Measurements from ENCODE around the gene MND1. TPM values are rescaled to one million over a fixed set of nuclear protein-coding genes. Genes with fewer than 3 reads are reported as not detected.

The MND1 gene
- total RNA-seq, 1 experiment from 2014 or later, result 35.7 TPM

DNA sequence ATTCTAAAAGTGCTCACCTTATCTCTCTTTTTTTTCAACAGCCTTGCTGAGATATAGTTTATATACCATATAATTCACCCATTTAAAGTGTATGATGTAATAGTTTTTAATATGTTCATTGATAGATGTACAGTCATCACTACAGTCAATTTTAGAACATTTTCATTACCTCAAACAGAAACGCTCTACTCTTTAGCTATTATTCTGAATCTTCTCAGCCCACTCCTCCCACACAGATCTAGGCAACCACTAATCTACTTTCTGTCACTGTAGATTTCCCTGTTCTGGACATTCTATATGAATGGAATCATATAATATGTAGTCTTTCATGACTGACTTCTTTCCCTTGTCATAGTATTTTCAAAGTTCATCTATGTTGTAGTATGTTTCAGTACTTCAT, 22.6 kb downstream of the MND1 start:
- Histone ChIP-seq H3K27me3 (no peaks in the 10 kb centered on the region), H3K9me3 (replicated peaks) (peaks cover 4% of the 10 kb centered on the region; the same call in 1 of the 2 replicates), H3K4me1 (peaks cover 5% of the 10 kb centered on the region; the same call in 1 of the 2 replicates), H3K27ac (no peak overlapping the region), H3K36me3 (peaks cover 39% of the 10 kb centered on the region), H3K4me3 (no peak overlapping the region)
- DNase-seq, result no peak

DNA sequence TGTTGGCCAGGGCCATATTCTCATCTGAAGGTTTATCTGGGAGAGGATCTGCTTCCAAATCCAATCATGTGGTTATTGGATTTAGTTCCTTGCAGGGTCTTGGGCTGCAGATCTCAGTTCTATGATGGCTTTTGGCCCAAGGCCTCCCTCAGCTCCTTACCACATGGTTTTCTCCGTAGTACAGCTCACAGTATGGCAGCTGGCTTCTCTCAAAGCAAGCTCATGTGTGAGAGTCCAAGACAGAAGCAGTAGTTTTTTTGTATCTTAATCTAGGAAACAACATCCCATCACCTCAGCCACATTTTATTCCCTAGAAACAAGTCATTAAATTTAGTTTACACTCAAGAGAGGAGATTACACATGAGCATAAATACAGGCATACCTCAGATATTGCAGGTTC, 24.5 kb downstream of the MND1 start:
- no peak for DNase-seq
- Histone ChIP-seq H3K36me3 (peaks cover 34% of the 10 kb centered on the region), H3K9me3 (replicated peaks) (peaks cover 4% of the 10 kb centered on the region), H3K4me1 (no peaks in the 10 kb centered on the region), H3K27ac (no peak overlapping the region), H3K27me3 (no peaks in the 10 kb centered on the region), H3K4me3 (no peak overlapping the region)

DNA sequence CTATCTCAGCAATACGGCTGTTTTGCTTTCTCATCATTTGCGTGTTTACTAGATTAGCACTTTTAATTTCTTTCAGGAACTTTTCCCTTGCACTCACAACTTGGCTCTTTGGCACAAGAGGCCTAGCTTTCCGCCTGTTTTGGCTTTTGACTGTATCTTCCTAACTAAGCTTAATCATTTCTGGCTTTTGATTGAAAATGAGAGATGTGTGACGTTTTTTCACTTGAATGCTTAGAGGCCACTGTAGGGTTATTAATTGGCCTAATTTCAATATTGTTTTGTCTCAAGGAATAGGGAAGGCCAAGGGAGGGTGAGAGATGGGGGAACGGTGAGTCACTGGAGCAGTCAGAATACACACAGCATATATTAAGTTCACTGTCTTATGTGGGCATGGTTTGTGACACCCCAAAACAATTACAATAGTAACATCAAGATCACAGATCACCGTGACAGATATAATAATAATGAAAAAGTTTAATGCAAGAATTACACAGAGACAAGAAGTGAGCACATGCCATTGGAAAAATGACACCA, 27.3 kb downstream of the MND1 start:
- DNase-seq, result no peak
- peaks cover 30% of the 10 kb centered on the region for H3K36me3 ChIP-seq
- H3K9me3 ChIP-seq (replicated peaks), result no peaks in the 10 kb centered on the region; the same call in 1 of the 2 replicates
- H3K27me3 ChIP-seq, result no peaks in the 10 kb centered on the region
- H3K4me3 ChIP-seq, result no peak overlapping the region
- H3K27ac ChIP-seq, result no peak overlapping the region
- H3K4me1 ChIP-seq, result no peaks in the 10 kb centered on the region

DNA sequence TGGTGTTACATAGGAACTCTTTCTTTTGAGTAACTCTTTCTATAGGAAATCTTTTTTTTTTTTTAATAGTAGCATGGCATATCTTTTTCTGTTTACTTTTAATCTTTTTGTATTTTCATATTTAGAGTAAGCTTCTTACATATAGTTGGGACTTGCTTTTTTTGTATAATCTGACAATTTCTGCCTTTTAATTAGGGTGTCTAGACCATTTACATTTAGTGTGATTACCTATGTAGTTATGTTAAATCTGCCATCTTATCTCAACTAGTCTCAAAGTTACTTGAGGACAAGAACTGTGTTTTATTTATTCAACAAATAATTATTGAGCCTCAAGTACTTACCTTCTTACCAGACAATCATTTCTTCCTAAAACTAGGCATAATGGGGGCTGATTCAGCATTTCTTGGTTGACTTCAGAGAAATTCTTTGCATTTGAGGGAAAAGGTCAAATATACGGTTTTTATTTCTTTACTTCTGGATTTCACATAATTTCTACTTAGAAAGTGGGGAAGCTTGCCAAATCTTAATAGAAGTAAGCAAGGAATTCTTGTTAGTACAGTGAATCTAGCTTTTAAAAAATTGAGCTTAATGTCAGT, 28.6 kb downstream of the MND1 start:
- no peak overlapping the region for H3K27ac ChIP-seq
- H3K4me3 ChIP-seq, result no peak overlapping the region
- H3K9me3 ChIP-seq (replicated peaks), result no peaks in the 10 kb centered on the region; the same call in 1 of the 2 replicates
- no peaks in the 10 kb centered on the region for H3K4me1 ChIP-seq
- no peak for DNase-seq
- H3K27me3 ChIP-seq, result no peaks in the 10 kb centered on the region
- peaks cover 29% of the 10 kb centered on the region for H3K36me3 ChIP-seq

DNA sequence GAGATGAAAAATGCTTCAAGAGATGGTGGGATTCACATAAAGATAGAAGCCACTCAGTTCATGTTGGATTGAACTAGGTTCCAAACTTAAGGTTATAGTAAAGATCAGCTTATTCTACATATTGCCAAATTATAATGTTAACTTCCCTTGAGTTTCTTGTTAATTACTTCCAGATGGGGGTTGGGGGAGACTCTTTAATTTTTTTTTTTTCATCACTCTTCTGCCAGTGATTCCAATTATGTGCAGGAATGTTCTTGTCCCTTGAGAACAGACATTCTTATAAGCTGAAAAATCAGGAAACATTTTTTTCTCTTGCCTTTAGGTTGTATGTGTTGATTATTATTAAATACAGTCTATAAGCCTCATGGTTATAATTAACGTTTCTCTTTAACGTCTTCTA, 30.0 kb downstream of the MND1 start:
- Histone ChIP-seq H3K27me3 (no peaks in the 10 kb centered on the region), H3K27ac (no peak overlapping the region), H3K9me3 (replicated peaks) (no peaks in the 10 kb centered on the region; the same call in 1 of the 2 replicates), H3K4me3 (no peak overlapping the region), H3K4me1 (no peaks in the 10 kb centered on the region; the same call in 1 of the 2 replicates), H3K36me3 (peaks cover 20% of the 10 kb centered on the region)
- DNase-seq, result no peak

DNA sequence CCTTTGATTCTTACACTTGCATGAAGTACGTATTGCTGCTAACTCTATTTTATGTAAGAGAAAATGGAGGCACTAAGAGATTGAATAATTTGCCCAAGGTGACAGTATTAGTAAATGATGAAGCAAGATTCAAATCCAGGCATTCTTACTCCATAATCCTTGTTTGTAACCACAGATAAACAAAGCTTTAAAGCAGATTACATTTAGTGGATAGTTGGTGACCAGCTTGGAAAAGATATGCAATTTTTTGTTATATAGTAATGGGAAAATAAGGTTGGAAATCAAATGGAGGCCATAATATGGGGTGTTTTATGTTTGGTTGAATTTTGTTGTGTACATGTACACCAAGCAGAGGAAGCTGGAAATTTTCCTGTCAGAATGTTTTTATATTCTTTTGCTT, 30.8 kb downstream of the MND1 start:
- no peak for DNase-seq
- Histone ChIP-seq H3K9me3 (replicated peaks) (no peaks in the 10 kb centered on the region; the same call in 1 of the 2 replicates), H3K4me3 (no peak overlapping the region), H3K4me1 (no peaks in the 10 kb centered on the region; the same call in 1 of the 2 replicates), H3K27me3 (no peaks in the 10 kb centered on the region), H3K27ac (no peak overlapping the region), H3K36me3 (peaks cover 12% of the 10 kb centered on the region)

DNA sequence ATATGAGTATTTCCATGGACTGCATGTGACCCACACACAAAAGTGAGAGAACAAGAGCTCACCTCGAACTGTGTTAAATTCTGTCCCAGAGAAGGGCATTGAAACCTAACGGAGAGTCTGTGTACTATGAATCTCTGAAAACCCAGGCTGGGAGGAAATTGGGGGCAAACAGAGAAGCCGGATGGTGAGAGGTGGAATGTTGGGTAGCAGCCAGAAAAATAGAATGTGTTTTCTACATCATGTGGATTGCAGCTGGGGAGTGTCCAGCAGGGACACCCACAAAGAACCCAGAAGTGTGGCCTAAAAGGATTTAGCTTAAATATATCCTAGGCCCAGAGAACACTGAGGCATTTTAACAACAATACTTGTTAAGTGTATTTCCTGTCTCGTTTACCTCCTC, 38.6 kb downstream of the MND1 start:
- Histone ChIP-seq H3K27me3 (no peaks in the 10 kb centered on the region), H3K4me3 (no peak overlapping the region), H3K9me3 (replicated peaks) (no peaks in the 10 kb centered on the region), H3K27ac (no peak overlapping the region), H3K36me3 (peaks cover 3% of the 10 kb centered on the region; the same call in 1 of the 2 replicates), H3K4me1 (peaks cover 5% of the 10 kb centered on the region)
- peak; percentile 9 to 43 for DNase-seq

DNA sequence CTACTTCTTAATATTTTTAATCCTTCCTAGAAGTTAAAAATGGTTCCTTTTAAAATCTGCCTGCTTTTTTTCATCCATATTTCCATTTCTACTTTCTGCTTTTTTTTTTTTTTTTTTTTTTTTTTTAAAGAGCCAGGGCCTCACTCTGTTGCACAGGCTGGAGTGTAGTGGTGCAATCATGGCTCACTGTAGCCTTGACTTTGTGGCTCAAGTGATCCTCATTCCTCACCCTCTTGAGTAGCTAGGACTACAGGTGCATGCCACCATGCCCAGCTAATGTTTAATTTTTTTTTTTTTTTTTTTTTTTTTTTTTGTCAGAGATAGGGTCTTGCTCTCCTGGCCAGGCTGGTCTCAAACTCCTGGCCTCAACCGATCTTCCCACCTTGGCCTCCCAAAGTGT, 39.7 kb downstream of the MND1 start:
- peaks cover 3% of the 10 kb centered on the region; the same call in 1 of the 2 replicates for H3K36me3 ChIP-seq

DNA sequence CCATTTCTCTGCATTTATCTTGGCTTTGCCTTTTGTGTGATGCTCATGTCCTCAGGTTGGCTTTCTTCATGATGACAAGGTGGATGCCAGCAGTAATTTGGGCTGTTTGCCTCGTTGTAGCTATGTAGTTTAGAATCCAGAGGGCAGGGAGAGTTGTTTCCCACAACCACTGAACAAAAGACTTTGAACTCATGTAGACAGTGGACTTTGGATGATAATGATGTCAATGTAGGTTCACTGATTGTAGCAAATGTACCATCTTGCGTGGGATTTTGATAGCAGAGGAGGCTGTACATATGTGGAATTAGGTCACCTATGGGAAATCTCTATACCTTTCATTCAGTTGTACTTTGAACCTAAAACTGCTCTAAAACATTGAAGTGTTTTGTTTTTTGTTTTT, 41.3 kb downstream of the MND1 start:
- H3K27me3 ChIP-seq, result no peaks in the 10 kb centered on the region
- no peak for DNase-seq
- H3K9me3 ChIP-seq (replicated peaks), result no peaks in the 10 kb centered on the region
- H3K27ac ChIP-seq, result no peak overlapping the region
- H3K4me1 ChIP-seq, result peaks cover 5% of the 10 kb centered on the region; the same call in 1 of the 2 replicates
- peaks cover 3% of the 10 kb centered on the region; the same call in 1 of the 2 replicates for H3K36me3 ChIP-seq
- no peak overlapping the region for H3K4me3 ChIP-seq

More for the DNA sequence above, 39.7 kb downstream of the MND1 start:
- H3K9me3 ChIP-seq (replicated peaks), result no peaks in the 10 kb centered on the region
- H3K4me1 ChIP-seq, result peaks cover 5% of the 10 kb centered on the region; the same call in 1 of the 2 replicates
- no peak overlapping the region for H3K4me3 ChIP-seq
- H3K27me3 ChIP-seq, result no peaks in the 10 kb centered on the region
- no peak overlapping the region for H3K27ac ChIP-seq
- no peak for DNase-seq

DNA sequence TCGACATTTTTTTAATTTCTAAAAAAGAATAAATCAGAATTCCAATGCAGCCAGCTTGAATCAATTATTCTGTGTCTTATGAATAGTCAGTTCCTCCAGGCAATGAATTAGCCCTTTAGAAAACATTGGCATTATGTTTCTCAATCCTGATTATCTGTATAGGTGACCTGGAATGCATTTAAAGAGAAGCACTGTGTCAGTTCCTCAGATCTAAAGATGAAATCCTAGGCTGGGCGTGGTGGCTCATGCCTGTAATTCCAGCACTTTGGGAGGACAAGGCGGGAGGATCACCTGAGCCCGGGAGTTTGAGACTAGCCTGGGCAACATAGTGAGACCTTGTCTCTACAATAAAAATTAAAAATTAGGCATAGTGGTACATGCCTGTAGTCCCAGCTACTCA, 43.5 kb downstream of the MND1 start:
- H3K36me3 ChIP-seq, result peaks cover 3% of the 10 kb centered on the region; the same call in 1 of the 2 replicates
- H3K9me3 ChIP-seq (replicated peaks), result no peaks in the 10 kb centered on the region
- peaks cover under 1% of the 10 kb centered on the region; the same call in 1 of the 2 replicates for H3K4me1 ChIP-seq
- no peak overlapping the region for H3K4me3 ChIP-seq
- no peak overlapping the region for H3K27ac ChIP-seq
- H3K27me3 ChIP-seq, result no peaks in the 10 kb centered on the region
- no peak for DNase-seq

DNA sequence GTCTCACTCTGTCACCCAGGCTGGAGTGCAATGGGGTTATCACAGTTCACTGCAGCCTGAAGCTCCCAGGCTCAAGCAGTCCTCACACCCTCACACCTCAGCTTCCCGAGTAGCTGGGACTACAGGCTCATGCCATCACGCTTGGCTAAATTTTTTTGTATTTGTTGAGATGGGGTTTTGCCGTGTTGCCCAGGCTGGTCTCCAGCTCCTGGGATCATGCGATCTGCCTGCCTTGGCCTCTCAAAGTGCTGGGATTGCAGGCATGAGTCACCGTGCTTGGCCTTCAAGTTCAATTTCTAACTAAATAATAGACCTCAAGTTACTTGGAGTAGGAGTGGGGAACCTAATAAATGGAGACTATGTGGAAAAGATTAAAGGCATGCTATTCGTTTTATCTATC, 48.9 kb downstream of the MND1 start:
- no peaks in the 10 kb centered on the region for H3K4me1 ChIP-seq
- no peak for DNase-seq
- H3K4me3 ChIP-seq, result no peak overlapping the region
- no peak overlapping the region for H3K27ac ChIP-seq
- H3K27me3 ChIP-seq, result no peaks in the 10 kb centered on the region
- H3K9me3 ChIP-seq (replicated peaks), result no peaks in the 10 kb centered on the region
- no peaks in the 10 kb centered on the region for H3K36me3 ChIP-seq

DNA sequence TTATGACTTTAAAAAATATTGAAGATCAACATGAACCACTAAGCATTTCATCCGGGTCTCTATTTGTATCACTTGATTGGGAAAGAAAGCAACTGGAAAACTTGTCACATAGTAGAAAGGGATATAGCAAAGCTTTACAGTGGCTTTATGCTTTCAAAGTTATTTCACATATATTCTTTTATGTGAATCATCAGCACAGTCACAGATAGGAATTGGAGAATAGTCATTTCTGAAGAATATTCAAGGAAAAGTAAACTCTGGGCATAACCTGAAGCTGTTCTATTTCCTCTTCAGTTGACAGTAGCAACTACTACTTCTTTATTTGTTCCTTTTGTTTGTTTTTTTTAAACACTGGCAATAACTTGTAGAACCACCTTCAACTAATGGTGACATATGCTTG, 50.5 kb downstream of the MND1 start:
- Histone ChIP-seq H3K27ac (no peak overlapping the region), H3K4me3 (no peak overlapping the region), H3K4me1 (no peaks in the 10 kb centered on the region), H3K36me3 (no peaks in the 10 kb centered on the region), H3K9me3 (replicated peaks) (no peaks in the 10 kb centered on the region), H3K27me3 (no peaks in the 10 kb centered on the region)
- no peak for DNase-seq

DNA sequence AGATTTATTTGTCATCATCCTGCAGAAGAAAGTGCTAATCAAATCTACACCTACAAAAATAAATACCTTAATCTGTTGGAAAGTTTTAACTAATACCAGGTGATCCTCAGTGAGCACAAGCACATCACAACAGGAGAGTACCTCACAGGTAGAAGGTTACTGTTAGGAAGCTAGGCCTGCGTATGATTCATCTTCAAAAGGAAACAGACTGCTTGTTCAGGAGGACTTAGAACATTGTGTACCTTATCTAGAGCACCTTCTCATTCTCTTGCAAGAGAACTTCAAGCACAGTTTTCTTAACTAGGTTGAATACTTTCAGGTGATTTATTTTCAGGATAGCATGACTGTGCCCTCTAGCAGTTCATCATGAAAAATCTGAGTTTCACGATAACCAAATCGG, 54.2 kb downstream of the MND1 start:
- Histone ChIP-seq H3K4me1 (no peaks in the 10 kb centered on the region), H3K9me3 (replicated peaks) (no peaks in the 10 kb centered on the region), H3K27ac (no peak overlapping the region), H3K36me3 (0 out of 2 replicates have a peak, but pooled peaks cover 3% of the 10 kb centered on the region), H3K4me3 (no peak overlapping the region), H3K27me3 (no peaks in the 10 kb centered on the region)
- no peak for DNase-seq

DNA sequence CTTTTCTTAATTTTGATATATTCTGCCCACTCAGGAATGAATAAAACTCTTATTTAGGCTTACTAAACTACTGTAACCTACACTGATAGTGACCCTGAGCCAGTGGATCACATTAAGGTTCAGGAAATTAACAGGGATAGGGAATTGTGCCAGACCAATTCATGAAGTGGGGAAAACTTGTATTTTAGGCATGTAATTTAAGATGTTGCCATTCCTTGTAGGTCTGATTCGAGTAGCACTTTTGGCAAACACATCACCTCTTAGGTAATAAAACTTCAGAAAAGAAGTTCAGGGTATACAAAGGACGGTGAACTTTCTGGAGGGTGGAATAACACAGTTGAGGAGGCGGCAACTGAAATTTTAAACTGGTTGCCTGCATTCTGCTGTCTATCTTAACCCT, 54.9 kb downstream of the MND1 start:
- no peaks in the 10 kb centered on the region for H3K4me1 ChIP-seq
- no peaks in the 10 kb centered on the region for H3K27me3 ChIP-seq
- H3K9me3 ChIP-seq (replicated peaks), result no peaks in the 10 kb centered on the region
- 0 out of 2 replicates have a peak, but pooled peaks cover 3% of the 10 kb centered on the region for H3K36me3 ChIP-seq
- no peak for DNase-seq
- no peak overlapping the region for H3K4me3 ChIP-seq
- no peak overlapping the region for H3K27ac ChIP-seq

DNA sequence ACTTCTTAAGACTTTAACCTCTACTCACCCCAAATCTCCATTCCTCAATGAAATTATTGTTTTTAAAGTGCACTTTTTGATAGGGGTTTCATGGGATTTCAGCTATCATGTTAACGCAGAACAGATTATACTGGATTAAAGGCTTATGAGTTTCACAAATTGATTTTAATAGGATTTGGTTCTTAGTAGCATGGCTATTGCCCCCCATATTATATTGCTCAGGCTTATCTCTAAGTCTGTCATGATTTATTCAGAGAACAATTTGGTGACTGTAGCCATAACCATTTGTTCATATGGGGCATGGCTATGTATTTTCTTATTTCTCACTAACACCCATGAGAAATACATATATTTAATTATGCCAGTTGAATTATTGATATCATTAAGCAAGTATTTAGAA, 57.0 kb downstream of the MND1 start:
- no peak for DNase-seq
- no peaks in the 10 kb centered on the region for H3K4me1 ChIP-seq
- H3K9me3 ChIP-seq (replicated peaks), result no peaks in the 10 kb centered on the region

DNA sequence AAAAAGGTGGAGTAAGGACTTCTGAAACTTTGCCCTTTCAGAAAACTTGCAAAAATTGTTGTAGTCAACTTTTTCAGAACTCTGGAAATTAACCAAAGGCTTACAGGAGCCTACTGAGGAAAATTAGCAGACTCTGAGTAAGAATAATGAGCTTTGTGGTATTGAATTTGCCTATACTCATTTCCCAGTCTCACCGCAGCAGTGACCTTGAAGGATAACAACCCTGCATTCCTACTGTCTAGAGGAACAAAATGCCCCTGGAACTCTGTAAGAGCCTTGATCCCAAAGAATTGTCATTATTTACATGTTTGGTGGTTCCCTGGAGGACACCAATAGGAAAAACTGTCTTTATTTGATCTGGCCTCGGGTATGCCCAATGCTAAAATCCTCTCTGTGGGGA, 57.9 kb downstream of the MND1 start:
- Histone ChIP-seq H3K36me3 (peaks cover 6% of the 10 kb centered on the region; the same call in 1 of the 2 replicates), H3K27me3 (no peaks in the 10 kb centered on the region), H3K9me3 (replicated peaks) (no peaks in the 10 kb centered on the region), H3K27ac (no peak overlapping the region), H3K4me3 (no peak overlapping the region), H3K4me1 (no peaks in the 10 kb centered on the region)
- DNase-seq, result no peak

More for the DNA sequence above, 57.0 kb downstream of the MND1 start:
- H3K36me3 ChIP-seq, result peaks cover 4% of the 10 kb centered on the region; the same call in 1 of the 2 replicates
- H3K27me3 ChIP-seq, result no peaks in the 10 kb centered on the region
- H3K4me3 ChIP-seq, result no peak overlapping the region
- no peak overlapping the region for H3K27ac ChIP-seq

Measured in SJCRH30 (cell line).